Astrocyte of the cerebellum (primary cell): ENCODE data around the gene RNF144A.

Experiments used
- DNase-seq: peaks from one replicate; pipeline ENCODE4 v3.0.0-alpha.2; 2011; ENCODE audit warnings: low read depth
- H3K4me3 ChIP-seq: 2 replicates; pipeline ENCODE4 v1.5.1; 2011; ENCODE audit warnings: mild to moderate bottlenecking, low read depth, low read length, moderate library complexity
- in situ Hi-C: cut with HindIII; loops from 2 replicates; pipeline ENCODE4 v1.10.0; 2017; ENCODE audit warnings: low sequenced_read_pairs
- TF ChIP-seq, protein P1 (sequence below): IDR thresholded peaks from 2 replicates; pipeline ENCODE4 v1.5.1; 2012; ENCODE audit warnings: low read length, low read depth, moderate library complexity, mild to moderate bottlenecking; ENCODE audit errors: missing control alignments

Gene RNF144A

DNA sequence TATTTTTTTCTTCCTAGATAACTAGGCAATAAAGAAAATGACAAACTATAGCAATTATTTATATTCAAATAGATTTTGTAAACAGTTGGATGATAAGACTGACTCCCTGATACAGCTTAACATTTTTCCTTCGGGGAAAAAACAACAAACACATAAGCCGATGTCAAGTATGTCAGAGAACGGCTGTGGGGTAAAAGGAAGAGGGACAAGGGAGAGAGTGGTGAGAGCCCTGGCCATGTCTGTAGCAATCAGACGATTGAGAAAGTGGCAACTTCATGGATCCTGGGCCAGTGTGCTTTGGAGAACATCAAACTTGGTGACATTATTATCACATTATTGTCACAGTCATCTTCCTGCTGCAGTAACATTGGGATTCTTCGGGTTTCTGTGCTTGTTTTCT, 65.2 kb downstream of the RNF144A start:
- H3K4me3 ChIP-seq, result no peak overlapping the region
- TF ChIP-seq, protein P1, sequence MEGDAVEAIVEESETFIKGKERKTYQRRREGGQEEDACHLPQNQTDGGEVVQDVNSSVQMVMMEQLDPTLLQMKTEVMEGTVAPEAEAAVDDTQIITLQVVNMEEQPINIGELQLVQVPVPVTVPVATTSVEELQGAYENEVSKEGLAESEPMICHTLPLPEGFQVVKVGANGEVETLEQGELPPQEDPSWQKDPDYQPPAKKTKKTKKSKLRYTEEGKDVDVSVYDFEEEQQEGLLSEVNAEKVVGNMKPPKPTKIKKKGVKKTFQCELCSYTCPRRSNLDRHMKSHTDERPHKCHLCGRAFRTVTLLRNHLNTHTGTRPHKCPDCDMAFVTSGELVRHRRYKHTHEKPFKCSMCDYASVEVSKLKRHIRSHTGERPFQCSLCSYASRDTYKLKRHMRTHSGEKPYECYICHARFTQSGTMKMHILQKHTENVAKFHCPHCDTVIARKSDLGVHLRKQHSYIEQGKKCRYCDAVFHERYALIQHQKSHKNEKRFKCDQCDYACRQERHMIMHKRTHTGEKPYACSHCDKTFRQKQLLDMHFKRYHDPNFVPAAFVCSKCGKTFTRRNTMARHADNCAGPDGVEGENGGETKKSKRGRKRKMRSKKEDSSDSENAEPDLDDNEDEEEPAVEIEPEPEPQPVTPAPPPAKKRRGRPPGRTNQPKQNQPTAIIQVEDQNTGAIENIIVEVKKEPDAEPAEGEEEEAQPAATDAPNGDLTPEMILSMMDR, result no peak
- in situ Hi-C loops, result no loop called here
- no peak for DNase-seq

DNA sequence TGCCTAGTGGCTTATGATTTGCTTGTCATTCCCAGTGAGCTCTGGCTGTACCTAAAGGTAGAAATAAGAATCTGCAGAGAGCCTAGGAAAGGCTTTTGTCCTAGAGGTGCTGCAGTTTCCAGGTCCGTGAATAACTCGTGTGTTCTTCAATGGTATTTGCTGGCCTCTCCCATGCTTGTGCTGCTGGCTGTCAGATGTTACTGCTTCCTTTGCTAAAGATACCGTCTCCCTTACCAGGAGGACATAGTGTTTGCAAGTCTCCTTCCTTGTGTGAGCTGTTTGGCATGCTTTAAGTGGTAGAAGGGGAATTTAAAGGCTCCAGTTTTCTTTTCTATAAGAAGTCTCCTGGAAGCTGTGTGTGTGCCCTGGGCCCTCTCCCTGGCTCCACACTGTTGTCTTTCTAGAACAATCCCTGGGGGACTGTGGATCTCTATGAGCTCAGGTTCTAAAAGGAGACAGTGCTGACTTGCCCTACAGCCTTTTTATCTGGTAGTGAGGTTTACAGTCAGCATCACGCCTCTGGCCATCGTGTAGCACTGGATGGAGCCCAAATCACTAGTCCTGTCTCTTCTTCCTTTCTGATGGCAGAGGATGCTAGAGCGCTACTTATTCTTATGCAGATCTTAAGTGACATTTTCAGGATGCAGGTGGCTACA, 65.8 kb downstream of the RNF144A start:
- no peak overlapping the region for H3K4me3 ChIP-seq
- DNase-seq, result no peak
- in situ Hi-C loops, result no loop called here
- TF ChIP-seq, protein P1, result no peak

DNA sequence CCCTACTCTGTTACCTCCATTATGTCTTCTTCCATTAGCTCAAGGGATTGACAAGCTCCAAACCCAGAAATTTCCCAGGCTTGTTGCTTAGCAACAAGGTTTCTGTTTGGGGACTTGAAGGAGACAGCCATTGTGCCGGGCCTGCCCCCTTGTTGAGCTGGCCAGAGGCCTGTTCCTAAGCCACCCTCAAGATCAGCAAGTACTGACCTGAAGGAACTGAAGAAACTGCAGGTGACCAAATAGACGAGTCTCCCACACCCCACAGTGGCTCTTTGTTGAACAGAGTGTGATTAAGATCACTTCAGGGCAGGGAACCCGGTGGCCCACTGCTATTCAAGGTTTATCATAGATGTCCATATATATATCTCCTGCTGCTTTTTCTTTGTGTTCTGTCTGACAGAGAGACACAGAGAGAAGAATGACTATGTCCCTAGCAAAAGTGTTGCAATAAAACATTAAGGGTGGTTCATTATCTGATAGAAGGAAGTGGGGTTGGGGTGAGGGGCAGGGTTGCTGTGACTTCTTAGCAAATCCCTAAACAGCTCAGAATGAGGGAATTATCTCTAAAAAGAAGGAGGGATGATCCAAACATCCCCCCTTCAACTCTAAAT, 69.2 kb downstream of the RNF144A start:
- TF ChIP-seq, protein P1, result no peak
- H3K4me3 ChIP-seq, result no peak overlapping the region
- in situ Hi-C loops, result no loop called here
- DNase-seq, result no peak

DNA sequence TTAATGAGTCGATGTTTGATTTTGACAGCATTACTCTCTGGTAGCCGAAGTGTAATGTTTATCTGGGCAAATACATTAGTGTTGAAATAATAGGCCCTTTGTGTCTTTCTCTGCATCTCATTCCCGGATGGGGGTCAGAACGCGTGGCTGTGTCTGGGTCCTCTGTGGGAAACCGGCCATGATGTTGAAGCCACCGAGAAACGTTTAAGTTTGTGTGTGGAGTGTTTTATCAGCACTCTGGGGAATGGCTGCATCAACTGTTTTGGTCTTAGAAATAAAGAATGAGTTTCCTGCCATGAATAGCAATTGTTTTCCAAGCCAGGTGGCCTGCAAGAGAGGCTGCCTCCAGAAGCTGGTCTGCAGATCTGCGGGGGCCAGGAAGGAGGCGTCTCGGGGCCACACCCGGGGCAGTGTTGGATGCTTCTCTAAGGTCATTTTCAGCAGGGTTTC, 69.7 kb downstream of the RNF144A start:
- in situ Hi-C loops, result no loop called here
- no peak for DNase-seq
- TF ChIP-seq, protein P1, result no peak
- H3K4me3 ChIP-seq, result no peak overlapping the region

DNA sequence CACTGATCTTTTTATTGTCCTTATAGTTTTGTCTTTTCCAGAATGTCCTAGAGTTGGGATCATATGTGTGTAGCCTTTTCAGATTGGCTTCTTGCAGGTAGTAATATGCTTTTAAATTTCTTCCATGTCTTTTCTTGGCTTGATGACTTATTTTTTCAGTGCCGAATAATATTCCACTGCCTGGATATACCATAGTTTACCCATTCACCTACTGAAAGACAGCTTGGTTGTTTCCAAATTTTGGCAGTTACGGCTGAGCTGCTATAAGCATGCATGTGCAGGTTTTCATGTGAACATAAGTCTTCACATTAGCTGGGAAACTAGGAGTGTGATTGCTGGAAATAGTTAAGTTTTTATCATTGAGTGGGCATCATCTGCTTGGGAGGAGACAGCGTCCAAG, 73.7 kb downstream of the RNF144A start:
- no peak overlapping the region for H3K4me3 ChIP-seq
- in situ Hi-C loops, result no loop called here
- TF ChIP-seq, protein P1, result no peak
- DNase-seq, result no peak

DNA sequence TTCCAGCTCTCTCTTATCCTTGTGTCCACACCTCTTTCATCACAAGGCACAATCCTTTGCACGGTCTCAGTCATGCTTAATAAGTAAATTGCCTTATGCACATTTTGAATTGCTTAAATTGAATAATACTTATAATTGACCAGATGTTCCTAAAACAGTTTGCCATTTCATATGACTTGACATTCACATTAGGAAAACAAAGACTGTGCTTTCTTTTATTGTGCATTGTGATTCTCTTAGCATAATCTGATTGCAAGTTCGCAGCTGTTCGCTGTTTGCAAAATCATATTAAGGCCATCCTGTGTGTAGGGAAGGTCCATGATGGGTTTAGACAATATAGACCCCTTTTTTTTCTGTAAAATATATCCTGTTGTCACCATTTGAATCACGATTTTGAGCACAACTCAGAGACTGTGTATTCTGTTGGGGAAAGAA, 75.6 kb downstream of the RNF144A start:
- H3K4me3 ChIP-seq, result no peak overlapping the region
- in situ Hi-C loops, result no loop called here
- no peak for DNase-seq
- TF ChIP-seq, protein P1, result no peak
